ENCODE data around the gene OXNAD1. TPM values are rescaled to one million over a fixed set of nuclear protein-coding genes. Genes with fewer than 3 reads are reported as not detected.

OXNAD1 gene
- total and polyA plus RNA-seq, 5 experiments from 2014 or later: 106 to 190 (median 132) TPM

DNA sequence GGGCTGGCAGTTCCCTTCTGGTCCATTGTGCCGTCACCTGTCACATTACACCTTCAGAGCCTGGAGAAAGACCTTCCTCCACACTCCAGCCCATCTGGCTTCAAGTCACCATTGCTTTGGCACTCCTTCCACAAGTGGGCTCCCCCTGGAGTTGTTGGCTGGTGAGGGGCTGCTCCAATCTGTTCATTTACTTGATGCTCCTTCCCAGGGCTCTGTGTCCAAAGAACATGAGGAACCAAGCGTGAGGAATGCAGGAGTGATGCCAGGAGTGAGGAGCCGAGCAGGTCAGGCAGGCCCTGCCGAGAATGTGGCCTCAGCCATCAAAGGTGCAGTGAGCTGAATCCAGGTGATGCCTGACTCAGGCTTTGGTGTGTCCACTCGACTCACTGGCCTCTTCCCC is 57.2 kb downstream of the OXNAD1 start:
- peaks cover 5 to 96% (median 46%) of the 10 kb centered on the region in 3 donors for H3K36me3 Mint-ChIP-seq
- peak overlapping the region; percentile 37 to 99 (median 92) for H3K27ac Mint-ChIP-seq
- POLR2A ChIA-PET: interaction anchor here (0.7 to 15.3 kb wide), 3 partner anchors 16 to 30 kb away, joined by 3 to 304 read pairs (median 268); no protein-coding TSS in a partner anchor

DNA sequence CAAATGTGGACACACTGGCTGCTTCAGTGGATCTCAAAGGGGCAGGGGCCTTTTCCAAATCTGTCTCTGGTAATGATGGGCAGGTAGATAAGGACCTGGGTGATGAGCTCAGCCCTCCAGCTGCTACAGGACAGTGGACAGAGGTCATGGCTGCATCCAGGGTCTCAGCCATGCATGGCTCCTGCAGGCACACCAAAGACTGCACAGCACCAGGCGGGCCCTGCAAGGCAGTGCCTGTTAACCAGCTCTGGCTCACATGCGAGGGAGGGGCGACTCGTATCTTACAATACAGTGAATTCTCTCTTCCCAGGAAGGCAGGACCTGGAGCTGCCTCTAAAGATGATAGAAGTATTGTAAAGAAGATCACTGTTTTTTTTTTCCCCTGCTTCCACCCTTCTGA is 58.7 kb downstream of the OXNAD1 start:
- ATAC-seq (no peak), DNase-seq (no peak)
- peaks cover 4 to 98% (median 46%) of the 10 kb centered on the region in 3 donors for H3K36me3 Mint-ChIP-seq
- peaks cover 23 to 68% (median 49%) of the 10 kb centered on the region in 4 donors for H3K4me1 Mint-ChIP-seq
- POLR2A ChIA-PET: interaction anchor here (0.7 to 15.3 kb wide), 5 partner anchors 10 to 193 kb away, joined by 3 to 304 read pairs (median 4); no protein-coding TSS in a partner anchor
- peak overlapping the region; percentile 43 to 99 (median 80) for H3K27ac Mint-ChIP-seq
- H3K27me3 Mint-ChIP-seq: no peaks in the 10 kb centered on the region
- peak overlapping the region in 1 of 10 donors; percentile 28 for H3K4me3 Mint-ChIP-seq
- no peaks in the 10 kb centered on the region for H3K9me3 Mint-ChIP-seq

More for the DNA sequence above, 57.2 kb downstream of the OXNAD1 start:
- H3K27me3 Mint-ChIP-seq: no peaks in the 10 kb centered on the region
- no peaks in the 10 kb centered on the region for H3K9me3 Mint-ChIP-seq
- ATAC-seq: no peak
- peak overlapping the region in 3 of 10 donors; percentile 41 to 59 (median 45) for H3K4me3 Mint-ChIP-seq
- H3K4me1 Mint-ChIP-seq: peaks cover 29 to 81% (median 64%) of the 10 kb centered on the region in 4 donors
- DNase-seq: no peak

DNA sequence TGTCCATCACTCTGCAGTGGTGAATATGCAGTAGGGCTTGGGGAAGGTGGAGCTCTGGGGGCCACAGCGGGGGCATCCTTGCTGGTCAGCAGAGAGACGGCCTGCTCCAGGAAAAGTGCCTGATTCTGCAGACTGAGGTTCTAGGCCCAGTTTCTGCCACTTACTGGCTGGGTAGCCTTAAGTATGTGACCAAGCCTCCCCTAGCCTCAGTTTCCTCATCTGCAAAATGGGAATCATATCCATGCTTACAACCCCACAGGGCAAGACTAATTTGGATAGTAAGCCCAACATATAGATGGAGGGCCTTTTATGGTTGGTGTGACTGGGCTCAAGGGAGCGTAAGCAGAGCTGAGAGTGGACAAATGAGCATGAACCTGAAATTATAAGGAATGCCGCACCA is 60.8 kb downstream of the OXNAD1 start:
- POLR2A ChIA-PET: interaction anchor here (1.0 to 1.2 kb wide), 3 partner anchors 12 to 25 kb away, joined by 3 to 5 read pairs (median 5); no protein-coding TSS in a partner anchor
- Mint-ChIP-seq H3K9me3 (peaks cover 0 to 17% (median 0%) of the 10 kb centered on the region in 9 donors), H3K4me3 (peak overlapping the region in 1 of 10 donors; percentile 29), H3K27ac (peak overlapping the region in 6 of 10 donors; percentile 7 to 81 (median 68)), H3K36me3 (peaks cover 9 to 98% (median 49%) of the 10 kb centered on the region in 3 donors), H3K27me3 (no peaks in the 10 kb centered on the region), H3K4me1 (peaks cover 12 to 47% (median 30%) of the 10 kb centered on the region in 4 donors)
- no peak for DNase-seq
- no peak for ATAC-seq

DNA sequence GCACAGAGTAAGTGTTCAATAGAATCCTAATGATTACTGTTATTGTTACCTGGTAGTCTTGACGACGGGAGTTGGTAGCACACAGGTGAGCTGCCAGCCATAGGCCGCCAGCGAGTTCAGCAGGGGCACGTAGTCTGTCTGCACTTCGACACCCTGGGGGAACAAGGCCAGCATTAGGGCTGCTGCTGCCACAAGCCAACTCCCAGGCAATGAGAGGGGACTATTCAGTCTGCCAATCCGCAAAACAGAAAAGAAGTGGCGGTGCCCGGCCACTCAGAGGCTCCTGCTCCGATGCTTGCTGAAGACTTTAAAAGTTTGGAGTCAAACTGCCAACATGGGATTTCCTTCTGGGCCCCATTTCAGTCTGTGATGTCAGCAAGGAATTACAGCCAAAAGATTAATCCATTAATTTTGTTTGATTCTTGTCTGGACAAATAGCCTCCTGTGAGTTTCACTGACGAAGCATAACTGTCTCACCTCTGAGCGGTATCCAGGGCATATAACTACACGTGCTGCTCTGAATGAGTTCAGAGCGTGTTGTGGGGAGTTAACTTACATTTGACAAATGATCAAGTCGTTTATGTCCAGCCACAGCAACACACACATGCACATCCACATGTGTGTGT is 61.8 kb downstream of the OXNAD1 start:
- peaks cover 19 to 98% (median 54%) of the 10 kb centered on the region in 3 donors for H3K36me3 Mint-ChIP-seq
- H3K9me3 Mint-ChIP-seq: peaks cover 4 to 24% (median 8%) of the 10 kb centered on the region in 9 donors
- DNase-seq (no peak), ATAC-seq (no peak)
- H3K4me3 Mint-ChIP-seq: peak overlapping the region in 1 of 10 donors; percentile 29
- H3K27me3 Mint-ChIP-seq: no peaks in the 10 kb centered on the region
- H3K4me1 Mint-ChIP-seq: peaks cover 5 to 42% (median 25%) of the 10 kb centered on the region in 4 donors
- peak overlapping the region; percentile 20 to 87 (median 66) for H3K27ac Mint-ChIP-seq
- POLR2A ChIA-PET: interaction anchor here (1.2 kb wide), 1 partner anchor 14 kb away, joined by 5 read pairs; no protein-coding TSS in a partner anchor

DNA sequence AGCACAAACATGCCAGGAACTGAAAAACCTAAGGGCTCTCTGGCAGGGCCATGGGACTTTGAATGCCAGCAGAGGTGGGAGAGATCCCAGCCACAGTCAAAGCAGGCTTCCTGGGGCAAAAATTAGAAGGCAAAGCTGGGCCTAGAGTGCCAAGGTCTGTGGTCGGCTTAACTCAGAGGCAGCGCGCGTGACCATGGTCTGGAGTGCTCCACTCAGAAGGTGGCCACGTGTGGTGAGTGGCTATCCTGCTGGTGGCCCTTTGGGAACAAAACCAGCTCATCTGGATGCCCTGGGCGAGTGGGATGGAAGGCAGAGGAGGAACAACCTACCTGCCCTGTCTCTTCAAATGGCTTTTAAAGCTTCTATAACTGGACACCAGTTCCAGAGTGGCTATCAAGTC is 63.1 kb downstream of the OXNAD1 start:
- ATAC-seq: no peak
- POLR2A ChIA-PET: interaction anchor here (0.9 to 1.4 kb wide), 3 partner anchors 10 to 39 kb away, joined by 3 to 4 read pairs (median 3); no protein-coding TSS in a partner anchor

DNA sequence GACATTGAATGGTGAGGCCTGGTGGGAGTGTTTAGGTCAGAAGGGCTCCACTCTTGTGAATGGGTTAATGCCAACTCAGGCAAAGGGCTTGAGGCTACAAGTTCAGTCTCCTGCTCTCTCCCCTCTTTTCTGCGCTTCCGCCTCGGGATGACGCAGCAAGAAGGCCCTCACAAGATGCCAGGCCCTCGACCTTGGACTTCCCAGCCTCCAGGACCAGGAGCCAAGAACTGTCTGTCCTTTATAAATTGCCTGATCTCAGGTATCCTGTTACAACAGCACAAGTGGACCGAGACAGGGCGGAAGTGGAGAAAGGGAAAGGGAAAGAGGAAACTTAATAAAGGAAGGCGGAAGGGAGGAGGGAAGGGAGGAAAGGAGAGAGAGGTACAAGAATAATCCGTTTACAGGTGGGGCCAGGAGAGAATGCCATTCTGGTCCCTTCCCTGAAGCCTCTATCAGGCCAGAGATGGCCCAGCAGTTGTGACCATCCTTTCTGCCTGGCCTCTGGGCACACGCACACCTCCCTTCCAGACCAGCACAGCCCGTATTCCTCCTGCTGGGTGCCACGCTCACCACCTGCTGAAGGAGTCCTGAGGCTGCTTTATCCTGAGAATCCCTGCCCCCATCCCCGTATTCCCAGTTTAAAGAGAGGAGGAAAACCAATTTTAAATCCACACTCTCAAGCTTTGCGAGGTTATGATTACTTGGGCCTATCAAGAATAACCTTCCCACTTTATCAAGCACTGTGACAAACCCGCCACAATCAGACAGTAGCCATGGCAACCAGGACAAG is 64.2 kb downstream of the OXNAD1 start:
- ATAC-seq (no peak), DNase-seq (no peak)
- Mint-ChIP-seq H3K4me3 (peak overlapping the region in 3 of 10 donors; percentile 10 to 60 (median 36)), H3K4me1 (peaks cover 10 to 38% (median 27%) of the 10 kb centered on the region in 4 donors), H3K36me3 (peaks cover 29 to 97% (median 64%) of the 10 kb centered on the region in 3 donors), H3K27me3 (no peaks in the 10 kb centered on the region), H3K27ac (peak overlapping the region in 9 of 10 donors; percentile 23 to 89 (median 65)), H3K9me3 (peaks cover 4 to 34% (median 21%) of the 10 kb centered on the region in 9 donors)
- POLR2A ChIA-PET: interaction anchor here (1.0 to 1.4 kb wide), 3 partner anchors 9 to 40 kb away, joined by 3 to 4 read pairs (median 3); no protein-coding TSS in a partner anchor

More for the DNA sequence above, 63.1 kb downstream of the OXNAD1 start:
- Mint-ChIP-seq H3K4me1 (peaks cover 8 to 42% (median 29%) of the 10 kb centered on the region in 4 donors), H3K27ac (peak overlapping the region; percentile 15 to 89 (median 72)), H3K4me3 (peak overlapping the region in 1 of 10 donors; percentile 14), H3K27me3 (no peaks in the 10 kb centered on the region), H3K9me3 (peaks cover 4 to 34% (median 21%) of the 10 kb centered on the region in 9 donors), H3K36me3 (peaks cover 29 to 98% (median 60%) of the 10 kb centered on the region in 3 donors)
- no peak for DNase-seq

DNA sequence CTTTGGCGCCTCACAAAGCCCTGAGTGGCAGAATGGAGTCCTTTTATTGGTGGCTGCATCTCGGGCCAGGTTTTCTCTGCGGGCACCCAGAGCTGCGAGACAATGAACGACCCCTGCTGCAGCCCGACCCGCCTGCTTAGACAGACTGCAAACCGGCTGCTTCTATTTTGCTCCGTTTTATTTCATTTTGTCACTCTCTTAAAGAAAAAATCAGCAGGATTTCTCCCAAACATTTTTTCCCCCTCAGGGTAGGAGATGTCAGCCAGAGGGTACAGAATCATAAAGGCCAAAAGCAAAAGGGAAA is 64.8 kb downstream of the OXNAD1 start:
- peaks cover 13 to 42% (median 29%) of the 10 kb centered on the region in 4 donors for H3K4me1 Mint-ChIP-seq
- DNase-seq: no peak
- no peak overlapping the region for H3K4me3 Mint-ChIP-seq
- peak overlapping the region in 7 of 10 donors; percentile 28 to 87 (median 66) for H3K27ac Mint-ChIP-seq
- ATAC-seq: no peak
- H3K36me3 Mint-ChIP-seq: peaks cover 33 to 97% (median 69%) of the 10 kb centered on the region in 3 donors
- no peaks in the 10 kb centered on the region for H3K27me3 Mint-ChIP-seq
- H3K9me3 Mint-ChIP-seq: peaks cover 4 to 34% (median 21%) of the 10 kb centered on the region in 9 donors
- POLR2A ChIA-PET: interaction anchor here (0.6 to 1.0 kb wide), 2 partner anchors 8 to 13 kb away, joined by 3 read pairs; no protein-coding TSS in a partner anchor

DNA sequence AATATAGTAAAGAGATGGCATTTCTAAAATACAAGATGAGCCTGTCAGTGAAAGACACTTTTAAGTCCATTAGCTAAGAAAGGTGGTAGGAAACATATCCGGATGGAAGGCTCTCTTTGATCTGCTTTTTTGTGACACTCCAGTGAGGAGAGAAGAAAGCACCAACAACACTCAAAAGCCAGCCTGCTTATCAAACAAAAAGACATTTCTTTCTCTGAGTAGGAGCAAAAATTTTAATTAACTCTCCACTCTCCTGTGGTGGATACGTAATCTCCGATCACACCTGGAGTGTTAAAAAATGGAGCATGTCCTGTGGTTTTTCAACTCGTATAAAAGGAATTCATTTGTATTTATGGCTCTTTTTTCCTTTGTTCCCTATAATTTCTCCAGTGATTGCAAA is 65.3 kb downstream of the OXNAD1 start:
- Mint-ChIP-seq H3K4me3 (peak overlapping the region in 1 of 10 donors; percentile 0), H3K36me3 (peaks cover 33 to 97% (median 71%) of the 10 kb centered on the region in 3 donors), H3K27ac (peak overlapping the region; percentile 13 to 82 (median 64)), H3K4me1 (peaks cover 17 to 44% (median 29%) of the 10 kb centered on the region in 4 donors), H3K27me3 (no peaks in the 10 kb centered on the region), H3K9me3 (peaks cover 4 to 34% (median 21%) of the 10 kb centered on the region in 9 donors)
- POLR2A ChIA-PET: interaction anchor here (0.6 to 1.0 kb wide), 2 partner anchors 8 to 12 kb away, joined by 3 read pairs; no protein-coding TSS in a partner anchor
- DNase-seq: no peak
- no peak for ATAC-seq

DNA sequence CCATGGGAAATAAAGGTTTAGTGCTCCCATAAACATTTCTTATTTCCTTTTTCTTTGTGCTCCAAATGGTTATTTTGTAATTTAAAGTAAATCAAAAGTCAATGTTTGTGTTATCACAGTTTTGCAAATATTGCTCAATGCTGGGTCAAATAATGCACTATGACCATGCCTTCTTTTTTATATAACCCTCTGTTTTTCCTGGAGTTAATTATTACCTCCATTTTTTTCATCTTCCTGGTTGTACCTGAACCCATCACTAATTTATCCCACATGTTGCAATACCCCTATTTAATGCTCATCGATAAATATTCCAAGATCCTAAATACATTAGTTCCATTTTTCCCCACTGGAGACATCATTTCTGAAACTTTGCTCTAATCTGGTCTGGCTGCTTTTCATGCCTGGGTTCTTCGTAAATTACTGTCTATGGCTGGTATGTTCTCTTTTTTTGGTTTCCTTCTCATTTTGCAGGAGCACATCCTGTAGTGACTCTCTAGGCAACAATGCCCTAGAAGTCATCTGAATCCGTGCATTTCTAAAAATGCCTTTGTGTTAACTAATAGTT is 66.4 kb downstream of the OXNAD1 start:
- no peak for ATAC-seq
- POLR2A ChIA-PET: no interaction called here
- Mint-ChIP-seq H3K4me1 (peaks cover 21 to 49% (median 35%) of the 10 kb centered on the region in 4 donors), H3K27ac (peak overlapping the region in 9 of 10 donors; percentile 1 to 92 (median 69)), H3K4me3 (peak overlapping the region in 3 of 10 donors; percentile 5 to 30 (median 6)), H3K36me3 (peaks cover 33 to 95% (median 69%) of the 10 kb centered on the region in 3 donors), H3K9me3 (peaks cover 4 to 34% (median 21%) of the 10 kb centered on the region in 9 donors), H3K27me3 (no peaks in the 10 kb centered on the region)
- no peak for DNase-seq

DNA sequence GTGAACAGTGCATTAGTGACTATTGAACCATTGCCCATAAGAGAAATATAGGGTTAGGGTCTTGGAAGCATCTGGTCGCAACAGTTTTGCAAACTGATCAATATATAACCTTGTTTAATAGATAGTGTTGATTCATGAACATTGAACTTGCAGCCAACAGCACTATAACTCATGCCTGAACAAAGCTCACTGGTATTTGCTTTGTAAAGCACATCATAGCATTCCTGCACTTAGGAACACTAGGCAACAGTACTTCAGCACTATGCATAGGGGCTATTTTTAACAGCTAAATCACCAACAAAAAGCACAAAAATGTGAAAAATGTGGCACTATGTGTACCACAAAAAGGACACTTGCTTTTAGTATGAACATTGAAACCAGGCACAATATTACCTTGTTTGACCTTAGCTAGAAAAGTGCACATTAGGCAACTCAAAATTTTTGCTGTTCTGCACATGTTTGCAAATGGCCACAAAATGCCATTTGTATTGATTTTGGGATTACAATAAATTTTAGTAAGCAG is 68.0 kb downstream of the OXNAD1 start:
- Mint-ChIP-seq H3K27me3 (no peaks in the 10 kb centered on the region), H3K9me3 (peaks cover 4 to 34% (median 21%) of the 10 kb centered on the region in 9 donors), H3K4me3 (peak overlapping the region in 4 of 10 donors; percentile 1 to 30 (median 8)), H3K36me3 (peaks cover 33 to 86% (median 63%) of the 10 kb centered on the region in 3 donors), H3K4me1 (peaks cover 23 to 53% (median 43%) of the 10 kb centered on the region in 4 donors), H3K27ac (peak overlapping the region; percentile 48 to 92 (median 76))
- DNase-seq (no peak), ATAC-seq (no peak)
- POLR2A ChIA-PET: interaction anchor here (1.3 kb wide), 1 partner anchor 19 kb away, joined by 3 read pairs; no protein-coding TSS in a partner anchor

DNA sequence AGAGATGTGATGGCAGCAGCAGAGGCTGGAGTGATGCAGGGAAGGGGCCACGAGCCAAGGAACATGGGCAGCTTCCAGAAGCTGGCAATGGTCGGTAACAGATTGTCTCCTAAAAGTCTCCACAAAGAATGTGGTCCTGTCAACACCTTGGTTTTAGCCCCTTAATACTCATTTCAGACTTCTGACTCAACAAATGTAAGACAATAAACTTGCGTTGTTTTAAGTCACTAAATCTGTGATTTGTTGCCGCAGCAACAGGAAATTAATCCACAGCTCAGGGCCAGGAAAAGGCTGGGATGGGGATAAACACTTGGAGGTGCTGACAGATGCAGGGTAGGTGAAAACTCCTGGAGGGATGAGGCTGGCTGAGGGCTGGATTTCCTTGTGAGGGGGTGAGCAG is 69.9 kb downstream of the OXNAD1 start:
- Mint-ChIP-seq H3K4me1 (peaks cover 37 to 73% (median 61%) of the 10 kb centered on the region in 4 donors), H3K9me3 (peaks cover 4 to 30% (median 19%) of the 10 kb centered on the region in 9 donors), H3K27me3 (no peaks in the 10 kb centered on the region), H3K27ac (peak overlapping the region; percentile 74 to 92 (median 85)), H3K4me3 (peak overlapping the region in 3 of 10 donors; percentile 2 to 48 (median 41)), H3K36me3 (peaks cover 42 to 77% (median 54%) of the 10 kb centered on the region in 3 donors)
- POLR2A ChIA-PET: interaction anchor here (0.7 to 1.6 kb wide), 3 partner anchors 21 to 46 kb away, joined by 3 to 6 read pairs (median 4); no protein-coding TSS in a partner anchor
- DNase-seq: no peak
- ATAC-seq: no peak

Measured in naive thymus-derived CD8-positive, alpha-beta T cell (primary cell).